ENCODE results near the gene OSBP2.

DNA sequence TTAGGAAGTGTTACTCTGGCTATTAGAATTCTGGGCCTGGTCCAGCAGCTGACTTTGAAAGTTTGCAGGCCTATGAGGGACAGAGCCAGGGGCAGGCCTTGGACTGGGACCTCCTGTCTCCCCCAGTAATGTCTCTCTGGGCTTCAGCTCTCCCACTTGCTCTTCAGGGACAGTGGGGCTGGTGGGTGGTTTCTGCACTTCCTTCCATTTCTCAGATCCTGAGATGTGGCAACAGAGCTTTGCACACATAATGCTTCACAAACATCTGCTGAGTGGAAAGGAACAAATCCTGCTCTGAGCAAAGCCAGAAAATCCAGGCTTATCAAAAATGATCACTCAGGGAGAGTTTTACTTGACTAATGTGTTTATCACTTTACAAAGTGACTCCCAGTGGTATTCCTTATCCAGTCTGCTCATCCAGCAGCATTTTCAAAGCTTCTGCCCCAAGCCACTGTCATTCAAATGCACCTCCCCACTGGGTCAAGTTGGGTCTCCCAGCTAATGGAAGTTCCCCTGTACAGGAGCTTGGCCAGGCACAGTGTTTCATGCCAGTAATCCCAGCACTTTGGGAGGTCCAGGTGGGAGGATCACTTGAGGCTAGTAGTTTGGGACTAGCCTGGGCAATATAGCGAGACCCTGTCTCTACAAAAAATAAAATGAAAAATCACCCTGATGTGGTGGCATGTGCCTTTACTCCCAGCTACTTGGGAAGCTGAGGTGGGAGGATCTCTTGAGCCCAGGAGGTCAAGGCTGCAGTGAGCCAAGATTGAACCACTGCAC, 13.5 kb upstream of the OSBP2 start:
- TF ChIP-seq CTCF (optimal IDR thresholded peaks at IDR 0.05 in 1 of 3, IDR thresholded peaks at IDR 0.05 in 1 of 3, conservative IDR thresholded peaks at IDR 0.05 in 1 of 3; ENCODE audit: extremely low read depth in 1 of 3, insufficient read depth in 2 of 3, low read length in 3 of 3) (no peak), EZH2 (IDR thresholded peaks at IDR 0.05; ENCODE audit: low read length) (no peak)

All from keratinocyte (primary cell).